ENCODE measurements around the gene RUVBL2.

RUVBL2 gene

DNA sequence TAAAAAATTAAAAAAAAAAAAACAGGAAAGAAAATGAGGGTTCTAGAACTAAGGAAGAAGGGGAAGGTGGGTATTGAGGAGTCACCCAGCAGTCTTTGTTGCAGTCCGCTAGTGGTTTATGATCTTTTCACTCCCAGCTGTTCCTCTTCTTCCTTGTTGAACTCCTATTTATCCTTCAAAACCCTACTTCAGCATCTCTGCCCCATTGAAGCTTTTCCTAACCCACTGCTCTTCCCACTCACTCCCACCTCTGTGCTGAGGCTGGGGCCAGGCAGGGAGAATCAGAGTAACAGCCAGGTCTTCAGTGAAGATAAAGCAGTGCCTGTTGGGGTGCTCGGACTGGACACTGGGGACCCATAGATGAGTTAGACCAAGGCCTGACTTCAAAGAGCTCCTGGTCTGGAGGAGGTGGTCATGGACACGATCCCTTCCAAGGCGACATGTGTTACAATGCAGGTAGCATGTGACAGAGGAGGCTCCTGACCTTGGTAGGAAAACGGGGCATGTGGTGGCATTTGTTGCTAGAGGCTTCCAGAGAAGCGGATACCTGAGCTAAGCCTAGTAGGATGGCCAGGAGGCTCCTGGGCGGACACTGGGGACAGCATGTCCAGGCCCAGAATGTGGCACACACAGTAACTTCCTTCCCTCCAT is 11.4 kb downstream of the RUVBL2 start:
- no peaks in the 10 kb centered on the region for H3K9me3 ChIP-seq (ENCODE audit: control insufficient read depth, low read length)
- H3K4me3 ChIP-seq (ENCODE audit: insufficient read depth, low read depth, low read length): no peak overlapping the region
- no peaks in the 10 kb centered on the region for H3K27me3 ChIP-seq (ENCODE audit: control insufficient read depth, insufficient read depth, low read length, poor library complexity, severe bottlenecking)
- 94 to 98% methylated on average over 7 of the region's 7 CpGs for whole genome bisulfite sequencing, 2 experiments
- H3K4me1 ChIP-seq (ENCODE audit: control insufficient read depth, insufficient read depth, low read length): no peaks in the 10 kb centered on the region
- no peak overlapping the region for H3K27ac ChIP-seq (ENCODE audit: insufficient read depth, low read depth, low read length, poor library complexity, severe bottlenecking)
- peaks cover 21% of the 10 kb centered on the region for H3K36me3 ChIP-seq (ENCODE audit: control insufficient read depth, insufficient read depth, low read length)

DNA sequence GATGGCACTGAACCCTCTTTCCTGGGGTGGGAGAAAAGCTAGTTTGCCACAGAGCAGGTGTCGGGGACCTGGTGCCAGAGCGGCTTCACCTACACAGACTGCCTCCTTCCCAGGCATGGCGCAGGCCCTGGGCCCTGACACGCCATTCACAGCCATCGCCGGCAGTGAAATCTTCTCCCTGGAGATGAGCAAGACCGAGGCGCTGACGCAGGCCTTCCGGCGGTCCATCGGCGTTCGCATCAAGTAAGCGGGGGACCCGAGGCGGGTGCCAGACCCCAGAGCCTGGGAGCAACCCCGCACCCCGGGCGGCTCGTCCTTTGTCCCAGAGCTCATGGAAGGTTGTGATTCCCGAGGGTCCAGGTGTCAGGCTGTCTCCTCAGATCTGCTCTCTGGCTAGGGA is 13.2 kb downstream of the RUVBL2 start:
- H3K36me3 ChIP-seq (ENCODE audit: control insufficient read depth, insufficient read depth, low read length): peaks cover 30% of the 10 kb centered on the region
- 95 to 96% methylated on average over 22 of the region's 22 CpGs for WGBS, 2 experiments

DNA sequence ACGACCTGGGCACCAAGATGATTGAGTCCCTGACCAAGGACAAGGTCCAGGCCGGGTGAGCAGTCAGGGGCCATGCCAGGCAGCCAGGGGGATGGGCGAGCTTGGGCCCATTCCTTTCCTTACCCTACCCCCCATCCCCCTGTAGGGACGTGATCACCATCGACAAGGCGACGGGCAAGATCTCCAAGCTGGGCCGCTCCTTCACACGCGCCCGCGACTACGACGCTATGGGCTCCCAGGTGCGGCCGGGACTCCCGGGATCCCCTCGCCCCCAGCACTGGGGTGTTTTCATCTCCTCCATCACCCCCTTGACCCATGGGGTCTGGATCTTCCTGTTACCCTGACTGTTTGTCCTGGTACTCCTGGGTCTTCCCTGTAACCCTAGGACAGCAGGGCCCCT is 16.1 kb downstream of the RUVBL2 start:
- no peak overlapping the region for H3K27ac ChIP-seq (ENCODE audit: insufficient read depth, low read depth, low read length, poor library complexity, severe bottlenecking)
- peaks cover 23% of the 10 kb centered on the region for H3K36me3 ChIP-seq (ENCODE audit: control insufficient read depth, insufficient read depth, low read length)
- WGBS, 2 experiments: 94 to 96% methylated on average over 18 of the region's 18 CpGs
- no peaks in the 10 kb centered on the region for H3K27me3 ChIP-seq (ENCODE audit: control insufficient read depth, insufficient read depth, low read length, poor library complexity, severe bottlenecking)
- H3K4me3 ChIP-seq (ENCODE audit: insufficient read depth, low read depth, low read length): no peak overlapping the region
- no peaks in the 10 kb centered on the region for H3K9me3 ChIP-seq (ENCODE audit: control insufficient read depth, low read length)
- no peaks in the 10 kb centered on the region for H3K4me1 ChIP-seq (ENCODE audit: control insufficient read depth, insufficient read depth, low read length)

More for the DNA sequence above, 13.2 kb downstream of the RUVBL2 start:
- no peak overlapping the region for H3K4me3 ChIP-seq (ENCODE audit: insufficient read depth, low read depth, low read length)
- no peaks in the 10 kb centered on the region for H3K4me1 ChIP-seq (ENCODE audit: control insufficient read depth, insufficient read depth, low read length)
- no peaks in the 10 kb centered on the region for H3K9me3 ChIP-seq (ENCODE audit: control insufficient read depth, low read length)
- no peaks in the 10 kb centered on the region for H3K27me3 ChIP-seq (ENCODE audit: control insufficient read depth, insufficient read depth, low read length, poor library complexity, severe bottlenecking)
- H3K27ac ChIP-seq (ENCODE audit: insufficient read depth, low read depth, low read length, poor library complexity, severe bottlenecking): no peak overlapping the region

DNA sequence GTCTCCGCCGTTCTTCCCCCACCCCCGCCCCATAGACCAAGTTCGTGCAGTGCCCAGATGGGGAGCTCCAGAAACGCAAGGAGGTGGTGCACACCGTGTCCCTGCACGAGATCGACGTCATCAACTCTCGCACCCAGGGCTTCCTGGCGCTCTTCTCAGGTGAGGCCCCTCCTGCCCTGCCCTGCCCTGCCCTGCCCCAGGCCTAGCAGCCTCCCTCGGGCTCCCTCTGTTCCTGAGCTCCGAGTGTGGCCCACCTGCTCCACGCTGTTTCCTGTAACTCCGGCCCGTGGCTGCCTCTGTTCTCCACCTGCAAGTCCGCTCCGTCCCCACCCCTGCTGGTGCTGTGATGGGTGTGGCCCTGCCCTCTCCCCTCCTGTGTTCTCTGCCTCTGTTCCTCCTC is 16.8 kb downstream of the RUVBL2 start:
- Histone ChIP-seq H3K27ac (ENCODE audit: insufficient read depth, low read depth, low read length, poor library complexity, severe bottlenecking) (no peak overlapping the region), H3K9me3 (ENCODE audit: control insufficient read depth, low read length) (no peaks in the 10 kb centered on the region), H3K27me3 (ENCODE audit: control insufficient read depth, insufficient read depth, low read length, poor library complexity, severe bottlenecking) (no peaks in the 10 kb centered on the region), H3K36me3 (ENCODE audit: control insufficient read depth, insufficient read depth, low read length) (peaks cover 19% of the 10 kb centered on the region), H3K4me3 (ENCODE audit: insufficient read depth, low read depth, low read length) (no peak overlapping the region), H3K4me1 (ENCODE audit: control insufficient read depth, insufficient read depth, low read length) (no peaks in the 10 kb centered on the region)
- 91 to 94% methylated on average over 18 of the region's 18 CpGs for WGBS, 2 experiments

DNA sequence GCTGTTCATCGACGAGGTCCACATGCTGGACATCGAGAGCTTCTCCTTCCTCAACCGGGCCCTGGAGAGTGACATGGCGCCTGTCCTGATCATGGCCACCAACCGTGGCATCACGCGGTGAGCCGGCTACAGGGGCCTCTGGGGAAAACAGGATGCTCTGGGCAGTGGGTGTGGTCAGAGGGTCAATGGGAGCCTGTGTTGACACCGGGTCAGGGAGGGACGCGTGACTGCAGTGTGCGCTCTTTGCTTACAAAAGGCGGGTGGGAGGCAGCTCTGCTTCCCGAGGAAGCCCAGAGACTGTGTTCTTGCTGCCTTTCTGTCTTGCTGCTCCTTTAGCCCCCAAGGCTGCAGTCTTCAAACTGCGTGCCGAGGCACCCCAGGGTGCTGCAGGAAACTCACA is 17.5 kb downstream of the RUVBL2 start:
- Histone ChIP-seq H3K9me3 (ENCODE audit: control insufficient read depth, low read length) (no peaks in the 10 kb centered on the region), H3K4me1 (ENCODE audit: control insufficient read depth, insufficient read depth, low read length) (no peaks in the 10 kb centered on the region), H3K36me3 (ENCODE audit: control insufficient read depth, insufficient read depth, low read length) (peaks cover 19% of the 10 kb centered on the region), H3K27ac (ENCODE audit: insufficient read depth, low read depth, low read length, poor library complexity, severe bottlenecking) (no peak overlapping the region), H3K4me3 (ENCODE audit: insufficient read depth, low read depth, low read length) (no peak overlapping the region), H3K27me3 (ENCODE audit: control insufficient read depth, insufficient read depth, low read length, poor library complexity, severe bottlenecking) (no peaks in the 10 kb centered on the region)
- 90% methylated on average over 17 of the region's 17 CpGs for WGBS, 2 experiments

DNA sequence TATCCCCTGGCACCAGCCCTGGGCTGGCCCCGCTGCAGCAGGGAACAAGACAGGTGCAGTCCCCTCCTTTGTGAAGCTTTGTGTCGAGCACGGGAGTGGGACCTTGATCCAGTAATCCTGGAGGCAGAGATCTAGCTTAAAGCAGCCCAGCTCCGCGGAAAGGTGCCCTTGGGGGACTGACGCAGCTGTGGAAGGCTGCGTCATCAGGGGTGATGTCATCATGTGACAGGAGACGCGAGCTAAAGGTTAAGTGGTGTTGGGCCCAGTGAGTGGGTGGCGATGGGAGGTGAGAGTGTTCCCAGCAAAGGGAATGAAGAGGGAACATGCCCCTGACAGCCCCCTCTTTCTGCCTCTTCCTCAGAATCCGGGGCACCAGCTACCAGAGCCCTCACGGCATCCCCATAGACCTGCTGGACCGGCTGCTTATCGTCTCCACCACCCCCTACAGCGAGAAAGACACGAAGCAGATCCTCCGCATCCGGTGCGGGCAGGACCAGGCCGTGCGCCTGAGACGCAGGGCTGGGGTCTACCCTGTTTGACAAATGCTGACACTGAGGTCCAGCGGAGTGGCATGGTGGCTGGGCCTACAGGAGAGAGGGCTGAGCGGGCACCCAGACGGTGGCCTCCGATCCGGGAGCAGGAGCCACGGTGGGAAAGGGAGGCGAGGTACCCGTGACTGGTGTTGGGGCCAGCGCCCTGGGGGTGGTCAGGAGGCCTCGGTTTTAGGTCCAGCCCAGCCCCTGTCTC is 20.6 kb downstream of the RUVBL2 start:
- Histone ChIP-seq H3K27me3 (ENCODE audit: control insufficient read depth, insufficient read depth, low read length, poor library complexity, severe bottlenecking) (peaks cover 20% of the 10 kb centered on the region), H3K4me3 (ENCODE audit: insufficient read depth, low read depth, low read length) (no peak overlapping the region), H3K36me3 (ENCODE audit: control insufficient read depth, insufficient read depth, low read length) (peaks cover 9% of the 10 kb centered on the region), H3K4me1 (ENCODE audit: control insufficient read depth, insufficient read depth, low read length) (no peaks in the 10 kb centered on the region), H3K27ac (ENCODE audit: insufficient read depth, low read depth, low read length, poor library complexity, severe bottlenecking) (no peak overlapping the region), H3K9me3 (ENCODE audit: control insufficient read depth, low read length) (no peaks in the 10 kb centered on the region)
- WGBS, 2 experiments: 95 to 96% methylated on average over 32 of the region's 32 CpGs

DNA sequence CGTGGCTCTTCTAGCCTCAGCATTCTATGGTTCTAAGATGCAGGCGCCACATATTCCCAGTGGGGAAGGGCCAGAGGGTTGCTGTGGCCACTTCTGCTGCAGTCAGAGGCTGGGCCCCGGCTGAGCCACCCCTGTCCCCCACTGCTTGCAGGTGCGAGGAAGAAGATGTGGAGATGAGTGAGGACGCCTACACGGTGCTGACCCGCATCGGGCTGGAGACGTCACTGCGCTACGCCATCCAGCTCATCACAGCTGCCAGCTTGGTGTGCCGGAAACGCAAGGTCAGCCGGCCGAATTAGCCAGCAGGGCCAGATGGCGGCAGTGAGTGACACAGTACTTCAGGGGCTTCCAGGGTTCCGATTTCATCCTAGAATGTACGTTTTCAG is 21.2 kb downstream of the RUVBL2 start:
- Histone ChIP-seq H3K27ac (ENCODE audit: insufficient read depth, low read depth, low read length, poor library complexity, severe bottlenecking) (no peak overlapping the region), H3K4me1 (ENCODE audit: control insufficient read depth, insufficient read depth, low read length) (no peaks in the 10 kb centered on the region), H3K9me3 (ENCODE audit: control insufficient read depth, low read length) (no peaks in the 10 kb centered on the region), H3K36me3 (ENCODE audit: control insufficient read depth, insufficient read depth, low read length) (peaks cover 9% of the 10 kb centered on the region), H3K4me3 (ENCODE audit: insufficient read depth, low read depth, low read length) (no peak overlapping the region), H3K27me3 (ENCODE audit: control insufficient read depth, insufficient read depth, low read length, poor library complexity, severe bottlenecking) (peaks cover 22% of the 10 kb centered on the region)
- WGBS, 2 experiments: 93 to 94% methylated on average over 18 of the region's 18 CpGs

DNA sequence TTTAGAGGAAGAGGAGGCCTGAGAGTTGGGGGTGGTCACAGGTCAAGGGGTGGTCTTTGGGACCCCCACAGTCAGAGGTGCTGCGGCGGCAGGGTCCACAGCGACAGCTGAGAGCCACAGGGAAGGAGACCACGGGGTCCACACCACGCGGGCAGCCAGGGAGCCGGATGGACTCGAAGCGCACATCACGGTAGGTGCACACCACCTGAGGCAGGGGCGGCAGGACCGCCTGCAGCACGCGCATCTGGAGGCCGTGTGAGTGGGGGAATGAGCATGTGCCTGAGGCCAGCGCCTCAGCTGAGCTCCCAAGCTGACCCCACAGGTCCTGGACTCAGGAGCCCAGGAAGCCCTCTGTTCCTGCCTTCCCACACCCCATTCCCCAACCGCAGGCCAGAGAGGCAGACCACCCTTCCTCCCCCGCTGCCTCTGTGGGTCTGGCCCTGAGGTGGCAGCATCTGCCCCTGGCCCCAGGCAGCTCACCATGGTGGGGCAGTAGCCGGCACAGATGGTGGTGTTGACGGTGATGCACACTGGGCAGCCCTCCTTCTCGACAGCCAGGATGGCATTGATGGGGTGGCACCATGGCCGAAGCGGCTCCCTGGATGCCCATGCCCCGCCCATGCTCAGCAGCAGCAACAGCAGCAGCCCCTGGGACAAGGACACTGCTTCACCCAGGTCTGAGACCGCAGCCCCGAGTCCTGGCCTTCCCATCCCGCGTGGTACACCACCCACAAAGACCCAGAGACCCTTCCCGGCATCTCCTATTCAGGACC is 22.6 kb downstream of the RUVBL2 start:
- H3K4me1 ChIP-seq (ENCODE audit: control insufficient read depth, insufficient read depth, low read length): no peaks in the 10 kb centered on the region
- no peaks in the 10 kb centered on the region for H3K9me3 ChIP-seq (ENCODE audit: control insufficient read depth, low read length)
- no peak overlapping the region for H3K27ac ChIP-seq (ENCODE audit: insufficient read depth, low read depth, low read length, poor library complexity, severe bottlenecking)
- H3K36me3 ChIP-seq (ENCODE audit: control insufficient read depth, insufficient read depth, low read length): peaks cover under 1% of the 10 kb centered on the region
- H3K4me3 ChIP-seq (ENCODE audit: insufficient read depth, low read depth, low read length): no peak overlapping the region
- 94 to 96% methylated on average over 24 of the region's 29 CpGs for WGBS, 2 experiments
- peaks cover 25% of the 10 kb centered on the region for H3K27me3 ChIP-seq (ENCODE audit: control insufficient read depth, insufficient read depth, low read length, poor library complexity, severe bottlenecking)

DNA sequence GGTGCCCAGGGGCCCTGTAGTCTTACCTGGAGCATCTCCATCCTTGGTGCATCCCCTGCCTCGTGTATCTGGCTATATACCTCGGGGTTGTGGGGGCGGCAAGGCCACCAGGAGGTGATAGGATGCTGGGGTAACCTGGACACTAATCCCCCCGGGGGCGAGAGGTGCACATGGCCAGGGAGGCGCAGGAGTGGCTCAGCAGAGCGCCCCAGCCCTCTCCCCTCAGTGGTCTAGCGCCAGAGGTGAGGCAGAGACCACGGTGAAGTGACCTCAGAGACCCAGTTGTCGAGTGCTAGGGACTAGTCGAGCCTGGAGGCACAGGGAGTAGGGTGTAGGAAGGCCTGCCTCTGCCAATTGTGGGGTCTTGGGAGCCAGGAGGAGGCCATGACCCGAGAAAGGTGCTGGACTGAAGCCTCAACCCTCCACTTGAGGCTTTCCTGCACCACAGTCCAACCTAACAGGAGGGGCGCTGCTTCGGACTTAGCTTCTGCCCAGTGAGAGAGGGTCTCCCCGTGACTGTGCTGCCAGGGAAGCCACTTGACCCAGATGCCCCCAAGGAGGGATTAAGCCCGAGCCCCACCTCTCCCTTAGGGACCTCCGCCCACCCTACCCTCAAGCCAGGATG is 23.5 kb downstream of the RUVBL2 start, which contains the start of gene LHB:
Gene LHB, minus strand, starts transcription at position 51 of the 625 bp plus-strand sequence. Its CDS starts 10 bp downstream, at position 41.
- Histone ChIP-seq H3K27me3 (ENCODE audit: control insufficient read depth, insufficient read depth, low read length, poor library complexity, severe bottlenecking) (peaks cover 29% of the 10 kb centered on the region), H3K36me3 (ENCODE audit: control insufficient read depth, insufficient read depth, low read length) (no peaks in the 10 kb centered on the region), H3K27ac (ENCODE audit: insufficient read depth, low read depth, low read length, poor library complexity, severe bottlenecking) (no peak within 1 kb of the TSS), H3K4me3 (ENCODE audit: insufficient read depth, low read depth, low read length) (peak within 1 kb of the TSS; percentile 26), H3K9me3 (ENCODE audit: control insufficient read depth, low read length) (no peaks in the 10 kb centered on the region), H3K4me1 (ENCODE audit: control insufficient read depth, insufficient read depth, low read length) (no peaks in the 10 kb centered on the region)
- 76 to 77% methylated on average over 17 of the region's 17 CpGs for WGBS, 2 experiments

Measured in ectodermal cell (in vitro differentiated cells).